H54 (cell line): Measurements from ENCODE around the gene HLF.

Experiments
- DNase-seq: peaks from one replicate; pipeline ENCODE4 v3.0.0; 2011; ENCODE audit warnings: low spot score, mixed read lengths; ENCODE audit not compliant: insufficient read length
- FAIRE-seq: peaks from 3 replicates; lab custom pipeline; 2011; peaks lifted over from hg19 to GRCh38; lab: Jason Lieb, UNC
- POLR2A ChIP-seq: IDR thresholded peaks from 2 replicates; pipeline ENCODE4 v1.6.1; 2011; ENCODE audit warnings: low read depth, mild to moderate bottlenecking, low read length

HLF gene

GRCh38 chr17:55356434-55357328 lies 91.9 kb downstream of the HLF start:
- peak; percentile 98 for FAIRE-seq
- no peak for TF ChIP-seq POLR2A
- DNase-seq = peak; percentile 53

- no peak for TF ChIP-seq POLR2A
- DNase-seq (no peak), FAIRE-seq (no peak)
Observed at GRCh38 chr17:55360971-55361370, 96.2 kb downstream of the HLF start.

GRCh38 chr17:55363033-55363432 lies 98.3 kb downstream of the HLF start:
- DNase-seq (no peak), FAIRE-seq (no peak)
- no peak for TF ChIP-seq POLR2A

GRCh38 chr17:55366020-55366481 lies 101.3 kb downstream of the HLF start:
- DNase-seq (no peak), FAIRE-seq (no peak)
- TF ChIP-seq POLR2A = no peak

GRCh38 chr17:55368706-55369105 lies 103.9 kb downstream of the HLF start:
- FAIRE-seq (no peak), DNase-seq (no peak)
- TF ChIP-seq POLR2A = no peak
